Bone marrow (tissue), 2 donors: ENCODE results near the gene CDH13.

Source experiments
- DNase-seq, 2 donors: peaks; one replicate each; lab custom pipeline; 2025; lab: John Stamatoyannopoulos, UW

CDH13 gene

GRCh38 chr16:83723244-83723643 lies 1096.5 kb downstream of the CDH13 start:
- no peak for DNase-seq

- DNase-seq, result no peak
Observed at GRCh38 chr16:83723901-83724300, 1097.1 kb downstream of the CDH13 start.

GRCh38 chr16:83724585-83724984 lies 1097.8 kb downstream of the CDH13 start:
- no peak for DNase-seq

- DNase-seq, result no peak
Observed at GRCh38 chr16:83725313-83725712, 1098.5 kb downstream of the CDH13 start.

- DNase-seq, result no peak
Observed at GRCh38 chr16:83727018-83727417, 1100.2 kb downstream of the CDH13 start.

- no peak for DNase-seq
Observed at GRCh38 chr16:83727751-83728352, 1101.1 kb downstream of the CDH13 start.

GRCh38 chr16:83728492-83728891 lies 1101.7 kb downstream of the CDH13 start:
- DNase-seq, result no peak

- no peak for DNase-seq
Observed at GRCh38 chr16:83730812-83731211, 1104.0 kb downstream of the CDH13 start.

GRCh38 chr16:83732536-83732935 lies 1105.8 kb downstream of the CDH13 start:
- no peak for DNase-seq

- no peak for DNase-seq
Observed at GRCh38 chr16:83733301-83733700, 1106.5 kb downstream of the CDH13 start.

GRCh38 chr16:83734136-83734535 lies 1107.4 kb downstream of the CDH13 start:
- no peak for DNase-seq

- DNase-seq, result no peak
Observed at GRCh38 chr16:83737729-83738354, 1111.1 kb downstream of the CDH13 start.

GRCh38 chr16:83738923-83739503 lies 1112.2 kb downstream of the CDH13 start:
- DNase-seq, result no peak

GRCh38 chr16:83742124-83742899 lies 1115.5 kb downstream of the CDH13 start:
- no peak for DNase-seq

- no peak for DNase-seq
Observed at GRCh38 chr16:83743241-83743640, 1116.5 kb downstream of the CDH13 start.

- DNase-seq, result no peak
Observed at GRCh38 chr16:83743720-83744119, 1117.0 kb downstream of the CDH13 start.

- DNase-seq, result peak in 1 of 2 donors; percentile 34
Observed at GRCh38 chr16:83744441-83744981, 1117.7 kb downstream of the CDH13 start.

GRCh38 chr16:83746611-83747010 lies 1119.8 kb downstream of the CDH13 start:
- no peak for DNase-seq

- no peak for DNase-seq
Observed at GRCh38 chr16:83747936-83748335, 1121.2 kb downstream of the CDH13 start.

GRCh38 chr16:83755391-83755790 lies 1128.6 kb downstream of the CDH13 start:
- no peak for DNase-seq

- no peak for DNase-seq
Observed at GRCh38 chr16:83762141-83762991, 1135.6 kb downstream of the CDH13 start.

- DNase-seq, result no peak
Observed at GRCh38 chr16:83762992-83763358, 1136.2 kb downstream of the CDH13 start.
